HUES48 (cell line): ENCODE results near the gene MTHFD2.
"Not testable (repeated sequence)": the region's sequence is repeated elsewhere in the genome, so short reads cannot be mapped to it uniquely, and the experiment has no call there.

Experiments
- H3K27ac ChIP-seq: one replicate; pipeline ENCODE4 v1.7.0; 2013; ENCODE audit warnings: low read depth, low read length, inconsistent platforms
- H3K27me3 ChIP-seq: 2 replicates; pipeline ENCODE4 v1.6.1; 2013; ENCODE audit warnings: mild to moderate bottlenecking, low read length; ENCODE audit not compliant: control insufficient read depth, insufficient read depth
- H3K36me3 ChIP-seq: 2 replicates; pipeline ENCODE4 v1.6.1; 2013; ENCODE audit warnings: low read length; ENCODE audit not compliant: control insufficient read depth, insufficient read depth
- H3K4me1 ChIP-seq: 2 replicates; pipeline ENCODE4 v1.6.1; 2013; ENCODE audit warnings: mild to moderate bottlenecking, low read length; ENCODE audit not compliant: control insufficient read depth, insufficient read depth
- H3K4me3 ChIP-seq: 2 replicates; pipeline ENCODE4 v1.5.1; 2013; ENCODE audit warnings: mild to moderate bottlenecking, low read depth, low read length
- H3K9ac ChIP-seq: 2 replicates; pipeline ENCODE4 v1.6.1; 2013; ENCODE audit warnings: mild to moderate bottlenecking, low read depth, low read length, moderate library complexity
- H3K9me3 ChIP-seq: 2 replicates; pipeline ENCODE4 v1.6.1; 2013; ENCODE audit warnings: low read length; ENCODE audit not compliant: control insufficient read depth, insufficient read depth

The MTHFD2 gene

DNA sequence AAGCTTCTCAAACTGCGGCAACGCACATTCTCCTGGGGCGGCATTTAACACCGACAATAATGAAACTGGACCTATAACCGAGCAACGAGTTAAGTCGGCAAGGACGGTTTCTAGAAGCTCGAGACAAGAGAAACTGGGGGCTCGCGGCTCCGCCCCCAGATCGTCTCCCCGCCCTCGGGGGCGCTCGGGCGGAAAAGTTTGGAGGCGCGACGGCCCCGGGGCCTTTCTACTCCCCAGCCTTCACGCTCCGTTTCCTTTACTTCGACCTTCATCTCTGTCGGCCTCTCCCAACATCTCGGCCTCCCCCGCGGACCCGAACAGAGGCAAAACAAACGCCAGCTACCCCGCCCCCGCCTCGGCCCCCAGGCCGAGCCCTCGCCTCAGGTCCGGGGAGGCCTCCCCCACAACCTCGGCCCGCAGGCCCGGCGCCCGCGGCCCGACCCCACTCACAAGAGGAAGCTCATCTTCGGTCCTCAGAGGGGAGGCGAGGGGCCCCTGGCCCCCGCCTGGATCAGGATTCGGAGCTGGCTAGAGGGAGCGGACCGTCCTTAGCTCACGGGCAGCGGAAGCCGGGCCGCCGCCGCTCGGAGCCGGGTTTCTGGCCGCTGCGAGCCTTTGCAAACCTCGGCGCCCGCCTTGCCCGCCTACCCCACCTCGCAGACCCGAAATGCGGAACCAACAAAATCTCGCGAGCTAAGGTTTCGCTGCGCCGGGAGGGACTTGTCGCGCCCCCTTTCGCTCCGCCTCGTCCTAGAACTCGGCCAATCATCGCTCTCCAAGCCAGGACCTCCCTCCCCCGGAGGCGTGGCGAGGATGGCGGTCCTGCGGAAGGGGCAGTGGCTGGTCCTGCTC is 20.0 kb upstream of the MTHFD2 start, which contains the start of gene MOB1A:
Gene MOB1A (minus strand): TSS at position 669 of the 852 bp plus-strand sequence. CDS start 205 bp downstream, at position 464.
- H3K4me3 ChIP-seq, result peak within 1 kb of the TSS; percentile 72
- no peaks in the 10 kb centered on the region for H3K27me3 ChIP-seq
- H3K36me3 ChIP-seq, result peaks cover 9% of the 10 kb centered on the region
- H3K9ac ChIP-seq, result peak within 1 kb of the TSS; percentile 87
- no peaks in the 10 kb centered on the region for H3K9me3 ChIP-seq
- peak within 1 kb of the TSS; percentile 97 for H3K27ac ChIP-seq
- H3K4me1 ChIP-seq, result peaks cover 13% of the 10 kb centered on the region

DNA sequence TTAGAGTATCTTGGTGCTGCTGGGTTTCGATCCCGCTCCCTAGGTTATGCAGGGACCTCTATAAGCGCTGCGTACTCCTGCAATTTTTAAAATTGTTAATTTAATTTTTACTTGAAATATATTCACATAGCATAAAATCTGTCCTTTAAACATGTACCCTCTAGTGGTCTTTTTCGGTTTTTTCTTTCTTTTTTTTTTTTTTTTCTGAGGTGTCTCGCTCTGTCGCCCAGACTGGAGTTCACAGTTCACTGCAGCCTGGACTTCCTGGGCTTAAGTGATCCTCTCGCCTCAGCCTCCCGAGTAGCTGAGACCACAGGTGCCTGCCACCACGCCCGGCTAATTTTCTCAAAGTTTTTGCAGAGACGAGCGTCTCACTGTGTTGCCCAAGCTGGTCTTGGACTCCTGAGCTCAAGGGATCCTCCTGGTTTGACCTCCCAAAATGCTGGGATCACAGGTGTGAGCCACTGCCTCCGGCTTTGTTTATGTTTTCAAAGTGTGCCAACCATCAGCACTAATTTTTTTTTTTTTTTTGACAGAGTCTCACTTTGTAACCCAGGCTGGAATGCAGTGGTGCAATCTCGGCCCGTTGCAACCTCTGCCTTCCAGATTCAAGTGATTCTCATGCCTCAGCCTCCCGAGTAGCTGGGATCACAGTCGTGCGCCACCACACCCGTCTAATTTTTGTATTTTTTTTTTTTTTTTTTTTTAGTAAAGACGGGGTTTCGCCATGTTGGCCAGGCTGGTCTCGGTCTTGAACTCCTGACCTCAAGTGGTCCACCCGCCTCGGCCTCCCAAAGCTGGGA is 19.2 kb upstream of the MTHFD2 start:
- Histone ChIP-seq H3K4me3 (peak overlapping the region; percentile 72), H3K9ac (no peak overlapping the region), H3K4me1 (peaks cover 13% of the 10 kb centered on the region), H3K9me3 (no peaks in the 10 kb centered on the region), H3K36me3 (peaks cover 9% of the 10 kb centered on the region), H3K27me3 (no peaks in the 10 kb centered on the region), H3K27ac (peak overlapping the region; percentile 97)

DNA sequence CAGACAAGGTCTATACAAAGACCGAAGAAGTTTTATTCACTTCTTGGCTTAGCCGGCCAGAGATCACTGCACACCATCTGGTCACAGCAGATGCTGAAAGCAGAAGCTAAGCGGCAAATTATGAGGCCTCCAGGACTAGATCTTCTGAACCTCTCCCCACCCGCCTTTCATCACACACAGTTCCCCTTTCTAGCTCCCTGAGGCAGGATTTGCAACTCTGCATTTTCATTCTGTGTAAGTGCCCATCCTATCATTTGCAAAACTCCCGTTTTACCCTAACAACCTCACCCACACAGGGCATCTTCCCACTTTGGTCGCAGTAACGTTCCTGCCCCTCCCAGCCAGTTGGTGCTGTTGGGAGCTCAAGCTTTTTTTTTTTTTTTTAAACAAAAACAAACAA is 16.7 kb upstream of the MTHFD2 start:
- H3K9me3 ChIP-seq, result no peaks in the 10 kb centered on the region
- peaks cover 1% of the 10 kb centered on the region; the same call in 1 of the 2 replicates for H3K36me3 ChIP-seq
- no peak overlapping the region for H3K4me3 ChIP-seq
- no peaks in the 10 kb centered on the region for H3K27me3 ChIP-seq
- H3K27ac ChIP-seq, result peak overlapping the region; percentile 40
- no peak overlapping the region for H3K9ac ChIP-seq
- peaks cover 13% of the 10 kb centered on the region for H3K4me1 ChIP-seq

DNA sequence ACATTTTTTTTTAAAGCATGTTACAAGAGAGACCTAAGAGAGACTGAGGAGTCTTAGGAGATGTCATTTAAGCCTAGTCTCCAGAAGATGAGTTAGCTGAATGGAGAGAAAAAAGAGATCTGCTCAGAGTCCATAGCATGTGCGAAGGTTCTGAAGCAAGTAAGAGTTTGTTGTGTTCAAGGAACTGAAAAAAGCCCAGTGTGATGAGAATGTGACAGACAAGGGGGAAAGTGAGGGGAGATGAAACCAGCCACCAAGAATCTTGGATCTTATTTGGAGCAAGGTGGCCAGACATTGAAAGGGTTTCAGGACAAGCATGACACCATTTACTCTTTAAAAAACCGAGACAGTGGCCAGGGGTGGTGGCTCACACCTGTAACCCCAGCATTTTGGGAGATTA is 14.5 kb upstream of the MTHFD2 start:
- no peak overlapping the region for H3K4me3 ChIP-seq
- H3K27me3 ChIP-seq, result no peaks in the 10 kb centered on the region
- no peak overlapping the region for H3K27ac ChIP-seq
- H3K36me3 ChIP-seq, result no peaks in the 10 kb centered on the region
- peaks cover 20% of the 10 kb centered on the region for H3K4me1 ChIP-seq
- H3K9me3 ChIP-seq, result no peaks in the 10 kb centered on the region
- no peak overlapping the region for H3K9ac ChIP-seq

DNA sequence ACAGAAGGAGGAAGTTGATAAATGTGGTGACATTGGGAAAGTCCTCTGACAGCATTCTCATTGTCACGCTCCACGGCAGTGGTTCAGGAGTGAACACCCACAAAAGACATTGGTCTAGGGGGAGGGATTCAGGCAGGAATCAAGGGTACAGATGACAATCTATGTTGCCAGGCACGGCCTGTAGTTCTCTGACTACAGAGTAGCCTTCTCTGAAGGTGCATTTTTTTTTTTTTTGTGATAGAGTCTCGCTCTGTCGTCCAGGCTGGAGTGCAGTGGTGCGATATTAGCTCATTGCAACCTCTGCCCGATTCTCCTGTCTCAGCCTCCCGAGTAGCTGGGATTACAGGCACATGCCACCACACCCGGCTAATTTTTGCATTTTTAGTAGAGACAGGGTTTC is 12.4 kb upstream of the MTHFD2 start:
- Histone ChIP-seq H3K27ac (no peak overlapping the region), H3K4me3 (no peak overlapping the region), H3K9me3 (no peaks in the 10 kb centered on the region), H3K36me3 (no peaks in the 10 kb centered on the region), H3K27me3 (no peaks in the 10 kb centered on the region), H3K4me1 (peaks cover 20% of the 10 kb centered on the region), H3K9ac (no peak overlapping the region)

DNA sequence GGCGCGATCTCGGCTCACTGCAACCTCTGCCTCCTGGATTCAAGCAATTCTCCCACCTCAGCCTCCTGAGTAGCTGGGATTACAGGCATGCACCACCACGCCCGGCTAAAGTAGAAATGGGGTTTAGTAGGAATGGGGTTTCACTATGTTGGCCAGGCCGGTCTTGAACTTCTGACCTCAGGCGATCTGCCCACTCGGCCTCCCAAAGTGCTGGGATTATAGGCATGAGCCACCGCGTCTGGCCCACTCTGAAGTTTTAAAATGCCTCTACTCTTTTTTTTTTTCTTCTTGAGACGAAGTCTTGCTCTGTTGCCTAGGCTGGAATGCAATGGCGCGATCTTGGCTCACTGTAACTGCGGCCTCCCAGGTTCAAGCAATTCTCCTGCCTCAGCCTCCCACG is 11.7 kb upstream of the MTHFD2 start:
- H3K27me3 ChIP-seq, H3K36me3 ChIP-seq, H3K9me3 ChIP-seq, H3K4me3 ChIP-seq, H3K9ac ChIP-seq, H3K27ac ChIP-seq: not testable (repeated sequence)
- H3K4me1 ChIP-seq, result peaks cover 20% of the 10 kb centered on the region

DNA sequence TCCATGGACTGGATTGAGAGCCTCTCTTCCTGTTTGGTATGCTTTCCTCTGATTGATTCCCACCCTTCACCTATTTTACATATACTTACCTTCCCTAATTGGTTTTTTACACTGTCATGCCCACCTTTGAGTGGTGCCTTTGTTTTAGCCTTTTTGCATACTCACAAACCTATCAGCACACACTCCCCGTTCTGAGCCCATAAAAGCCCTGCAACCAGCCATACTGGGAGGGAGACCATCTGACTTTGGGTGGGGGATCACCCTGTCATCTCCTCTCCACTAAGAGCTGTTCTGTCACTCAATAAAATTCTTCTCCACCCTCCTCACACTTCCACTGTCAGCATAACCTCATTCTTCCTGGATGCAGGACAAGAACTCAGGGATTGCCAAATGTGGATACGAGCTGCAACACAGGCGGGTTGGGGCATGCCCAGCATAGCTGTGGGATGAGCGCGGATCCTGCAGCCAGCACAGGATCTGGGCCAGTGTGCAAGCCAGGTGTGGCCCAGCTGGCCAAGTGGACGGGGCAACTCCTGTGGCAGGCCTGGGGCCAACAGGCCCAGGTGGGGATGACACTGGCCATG is 10.3 kb upstream of the MTHFD2 start:
- Histone ChIP-seq H3K4me1 (peaks cover 18% of the 10 kb centered on the region), H3K27ac (peak overlapping the region; percentile 77), H3K9ac (0 out of 2 replicates have a peak overlapping the region, but pooled peaks have one; percentile 37), H3K27me3 (no peaks in the 10 kb centered on the region), H3K9me3 (no peaks in the 10 kb centered on the region), H3K4me3 (no peak overlapping the region), H3K36me3 (no peaks in the 10 kb centered on the region)

DNA sequence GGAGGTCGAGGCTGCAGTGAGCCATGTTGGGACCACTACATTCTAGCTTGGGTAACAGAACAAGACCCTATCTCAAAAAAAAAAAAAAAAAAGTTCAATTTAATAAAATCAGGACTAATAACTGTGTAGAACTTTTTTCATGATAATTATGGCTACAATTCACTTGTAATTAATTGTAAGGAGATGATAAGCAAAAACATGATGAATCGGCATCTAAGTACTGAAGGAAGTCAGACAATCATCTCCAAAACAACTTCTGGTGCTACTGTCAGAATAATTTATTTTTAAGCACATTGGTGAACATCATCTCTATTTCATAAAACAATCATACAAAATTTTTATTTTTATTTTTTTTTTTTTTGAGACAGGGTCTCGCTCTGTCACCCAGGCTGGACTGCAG is 9.7 kb upstream of the MTHFD2 start:
- Histone ChIP-seq H3K36me3 (no peaks in the 10 kb centered on the region), H3K9me3 (no peaks in the 10 kb centered on the region), H3K27me3 (no peaks in the 10 kb centered on the region), H3K27ac (no peak overlapping the region), H3K4me1 (peaks cover 18% of the 10 kb centered on the region), H3K9ac (no peak overlapping the region), H3K4me3 (no peak overlapping the region)

DNA sequence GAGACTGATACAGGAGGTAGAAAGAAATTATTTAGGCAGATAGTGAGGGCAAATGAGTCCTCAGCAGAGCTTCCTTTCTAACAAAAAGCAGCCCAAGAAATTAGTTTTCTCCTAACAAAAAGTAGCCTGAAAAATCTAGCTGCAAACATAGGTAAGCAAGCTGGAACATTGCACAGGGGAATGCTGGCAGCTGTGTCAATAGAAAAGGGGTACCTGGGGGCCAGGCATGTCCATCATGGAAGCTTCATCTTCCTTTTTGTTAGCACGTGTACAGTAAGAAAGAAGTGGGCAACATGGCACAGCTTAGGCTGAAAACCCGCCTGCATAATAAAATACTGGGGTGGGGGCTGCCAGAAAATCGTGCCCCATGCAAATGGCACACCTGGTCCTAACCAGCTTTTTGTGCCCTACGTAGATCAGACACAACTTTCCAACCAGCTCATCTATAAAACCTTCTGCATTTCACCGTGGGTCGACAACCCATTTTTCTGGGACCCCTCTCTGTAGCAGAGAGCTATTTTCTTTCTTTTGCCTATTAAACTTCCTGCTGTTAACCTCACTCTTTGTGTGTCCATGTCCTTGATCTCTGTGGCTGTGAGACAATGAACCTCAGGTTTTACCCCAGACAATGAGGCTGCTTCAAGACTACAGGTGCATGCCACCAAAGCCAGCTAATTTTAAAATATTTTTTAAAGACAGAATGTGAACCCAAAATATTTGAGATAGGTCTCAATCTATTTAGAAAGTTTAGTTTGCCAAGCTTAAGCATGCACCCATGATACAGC is 6.6 kb upstream of the MTHFD2 start:
- H3K4me3 ChIP-seq, result no peak overlapping the region
- H3K27me3 ChIP-seq, result no peaks in the 10 kb centered on the region
- H3K36me3 ChIP-seq, result no peaks in the 10 kb centered on the region
- no peak overlapping the region for H3K9ac ChIP-seq
- H3K27ac ChIP-seq, result peak overlapping the region; percentile 54
- peaks cover 18% of the 10 kb centered on the region for H3K4me1 ChIP-seq
- H3K9me3 ChIP-seq, result no peaks in the 10 kb centered on the region

DNA sequence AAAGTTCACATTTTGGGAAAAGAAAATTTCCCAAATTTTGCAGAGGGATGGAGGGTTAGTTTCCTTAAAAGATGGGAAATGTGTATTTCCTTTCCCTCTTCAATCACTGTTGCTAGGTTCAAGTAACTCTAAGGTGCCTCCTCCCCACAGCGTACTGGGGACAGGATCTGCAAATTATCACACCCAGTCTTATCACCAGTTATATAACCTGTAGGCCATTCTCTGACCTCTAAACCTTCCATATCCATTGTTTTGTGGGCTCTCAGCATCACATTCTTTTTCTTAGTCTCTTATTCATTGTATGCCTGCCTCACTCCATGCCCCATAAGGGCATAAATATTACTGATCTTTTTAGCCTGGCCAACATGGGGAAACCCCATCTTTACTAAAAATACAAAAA is 3.6 kb upstream of the MTHFD2 start:
- no peaks in the 10 kb centered on the region for H3K9me3 ChIP-seq
- no peak overlapping the region for H3K4me3 ChIP-seq
- H3K9ac ChIP-seq, result no peak overlapping the region
- H3K27me3 ChIP-seq, result no peaks in the 10 kb centered on the region
- peaks cover 6% of the 10 kb centered on the region for H3K4me1 ChIP-seq
- no peak overlapping the region for H3K27ac ChIP-seq
- no peaks in the 10 kb centered on the region for H3K36me3 ChIP-seq
